DMS 273 (cell line): ENCODE results near the gene VGLL1.

Source experiments
- DNase-seq: peaks from one replicate; lab custom pipeline; 2025; ENCODE audit not compliant: unreplicated experiment; lab: John Stamatoyannopoulos, UW

Gene VGLL1, protein sequence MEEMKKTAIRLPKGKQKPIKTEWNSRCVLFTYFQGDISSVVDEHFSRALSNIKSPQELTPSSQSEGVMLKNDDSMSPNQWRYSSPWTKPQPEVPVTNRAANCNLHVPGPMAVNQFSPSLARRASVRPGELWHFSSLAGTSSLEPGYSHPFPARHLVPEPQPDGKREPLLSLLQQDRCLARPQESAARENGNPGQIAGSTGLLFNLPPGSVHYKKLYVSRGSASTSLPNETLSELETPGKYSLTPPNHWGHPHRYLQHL

DNA sequence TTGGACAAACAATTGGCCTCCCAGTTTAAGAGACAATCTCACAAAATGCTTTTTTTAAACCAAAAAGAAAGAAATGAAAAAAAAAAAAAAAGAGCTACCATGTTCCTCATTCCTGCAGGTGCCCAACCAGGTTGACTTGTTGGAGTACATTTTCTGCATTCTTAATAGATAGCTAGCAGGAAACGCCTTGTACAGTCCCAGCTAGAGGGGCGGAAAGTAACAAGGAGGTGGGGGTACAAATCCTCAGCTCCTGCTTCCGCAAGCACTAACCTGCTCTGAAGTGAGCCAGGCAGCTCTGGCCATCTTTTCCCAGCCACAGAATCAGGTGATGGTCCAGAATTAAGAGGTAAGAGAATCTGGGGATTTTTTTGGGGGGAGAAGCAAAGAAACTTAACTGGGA is at the start of gene VGLL1:
Gene VGLL1, plus strand, starts transcription at position 265 of the 400 bp plus-strand sequence. CDS start 3,806 bp downstream, outside the sequence.
- DNase-seq, result no peak

DNA sequence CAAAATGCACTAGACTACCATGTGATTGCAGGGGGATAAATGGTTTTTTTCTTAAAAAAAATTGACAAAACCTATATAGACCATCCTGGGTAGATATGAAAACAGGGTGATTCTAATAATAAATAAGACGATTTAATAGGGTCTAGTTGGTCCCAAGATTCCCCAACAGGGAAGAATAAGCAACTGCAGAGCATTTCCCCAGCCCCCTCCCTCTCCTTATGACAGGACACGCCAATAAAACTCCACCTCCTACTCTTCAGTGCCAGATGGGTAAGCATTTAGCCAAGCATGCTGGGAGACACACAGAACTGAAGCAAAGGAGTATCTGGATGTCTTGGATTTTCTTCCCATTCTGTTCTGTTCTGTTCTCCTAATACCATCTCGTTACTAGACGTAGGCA is 44.4 kb upstream of the VGLL1 start, which contains the start of gene BRS3:
Gene BRS3, plus strand, starts transcription at position 301 of the 400 bp plus-strand sequence. CDS start 168 bp downstream, outside the sequence.
- DNase-seq, result peak; percentile 10

DNA sequence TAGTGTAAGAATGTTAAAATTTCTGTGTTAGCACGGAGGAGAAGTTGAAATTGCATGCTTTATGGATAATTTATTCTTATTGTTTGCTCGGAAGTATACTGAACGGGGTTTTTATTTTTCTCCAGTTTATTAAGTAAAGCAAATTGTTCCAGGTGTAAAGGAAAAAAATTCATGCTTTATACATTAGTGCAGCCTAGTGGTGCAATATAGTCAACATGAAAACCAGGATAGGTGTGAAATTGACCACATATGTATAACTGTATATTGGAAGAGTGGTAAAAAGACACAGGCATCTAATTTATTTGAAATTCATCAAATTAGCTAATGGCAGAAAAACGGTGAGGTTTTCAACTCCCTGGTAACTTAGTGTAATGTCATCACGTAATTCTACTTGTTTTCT is 43.3 kb upstream of the VGLL1 start:
- DNase-seq, result peak; percentile 48

DNA sequence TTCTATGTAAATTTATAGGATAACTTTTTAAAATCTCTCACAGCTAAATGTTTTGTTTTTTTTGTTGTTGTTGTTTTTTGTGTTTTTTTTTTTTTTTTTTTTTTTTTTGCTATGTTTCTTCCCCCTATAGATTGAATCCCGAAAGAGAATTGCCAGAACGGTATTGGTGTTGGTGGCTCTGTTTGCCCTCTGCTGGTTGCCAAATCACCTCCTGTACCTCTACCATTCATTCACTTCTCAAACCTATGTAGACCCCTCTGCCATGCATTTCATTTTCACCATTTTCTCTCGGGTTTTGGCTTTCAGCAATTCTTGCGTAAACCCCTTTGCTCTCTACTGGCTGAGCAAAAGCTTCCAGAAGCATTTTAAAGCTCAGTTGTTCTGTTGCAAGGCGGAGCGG is 40.2 kb upstream of the VGLL1 start:
- peak; percentile 15 for DNase-seq

DNA sequence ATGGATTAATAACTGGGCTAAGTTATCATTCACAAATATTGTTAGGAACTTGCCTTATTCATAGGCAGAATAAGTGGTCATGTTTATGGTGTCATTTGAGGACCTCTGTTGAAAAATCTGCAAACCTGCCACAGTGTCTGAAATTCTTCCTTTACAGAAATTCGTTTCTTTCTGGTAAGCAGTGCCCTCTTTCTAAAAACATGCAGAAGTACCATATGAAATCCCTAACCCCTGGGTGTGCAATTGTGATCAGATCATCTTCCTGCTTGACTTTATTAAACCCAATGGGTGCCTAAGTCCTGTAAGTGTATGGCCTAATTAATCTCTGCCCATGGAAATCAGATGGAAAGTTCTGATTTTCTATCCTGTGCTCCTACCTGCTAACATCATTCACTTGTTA is 39.0 kb upstream of the VGLL1 start:
- peak; percentile 11 for DNase-seq

DNA sequence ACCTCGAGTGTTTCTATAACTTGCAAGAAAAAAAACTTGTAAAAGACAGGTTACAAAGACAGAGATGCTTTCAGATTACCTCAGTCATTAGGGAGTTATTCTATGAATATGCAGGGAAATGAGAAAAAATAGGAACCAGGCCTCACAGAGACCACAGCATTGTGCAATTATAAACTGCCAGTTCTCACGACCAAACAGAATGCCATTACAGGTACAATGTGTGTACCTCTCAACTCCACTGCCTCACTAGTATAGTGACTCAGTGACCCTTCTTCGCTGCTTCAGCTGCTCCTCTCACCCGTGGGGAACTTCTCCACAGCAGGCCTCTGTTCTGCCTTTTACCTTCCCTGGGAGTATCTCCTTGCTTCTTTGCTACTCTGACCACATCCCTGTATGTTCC is 37.0 kb upstream of the VGLL1 start:
- no peak for DNase-seq

DNA sequence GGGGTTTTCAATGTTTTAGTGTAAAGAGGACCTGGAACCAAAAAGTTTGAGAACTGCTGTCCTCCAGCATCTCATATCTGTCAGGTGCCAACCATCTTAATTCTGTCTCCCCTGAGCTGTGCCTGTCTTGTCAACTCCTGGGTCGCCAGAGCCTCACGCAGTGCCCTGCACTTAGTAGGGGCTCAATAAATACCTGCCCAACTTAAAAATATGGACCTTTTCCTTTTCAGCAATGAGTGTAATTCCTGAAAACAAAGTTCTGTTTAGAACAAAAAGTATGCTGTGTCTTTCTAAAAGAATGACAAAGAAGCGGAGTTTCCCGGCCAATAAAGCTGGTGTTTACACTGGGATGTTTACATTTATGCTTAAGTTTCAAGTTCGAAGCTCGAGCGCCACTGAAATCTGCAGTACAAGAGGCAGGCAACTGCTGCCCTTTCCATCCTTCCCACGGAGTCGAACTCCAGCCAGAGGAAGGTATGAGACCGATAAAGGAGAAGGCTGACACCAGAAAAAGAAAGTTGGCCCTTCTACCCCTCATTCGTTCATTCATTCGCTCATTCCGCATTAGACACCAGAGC is 35.7 kb upstream of the VGLL1 start:
- no peak for DNase-seq

DNA sequence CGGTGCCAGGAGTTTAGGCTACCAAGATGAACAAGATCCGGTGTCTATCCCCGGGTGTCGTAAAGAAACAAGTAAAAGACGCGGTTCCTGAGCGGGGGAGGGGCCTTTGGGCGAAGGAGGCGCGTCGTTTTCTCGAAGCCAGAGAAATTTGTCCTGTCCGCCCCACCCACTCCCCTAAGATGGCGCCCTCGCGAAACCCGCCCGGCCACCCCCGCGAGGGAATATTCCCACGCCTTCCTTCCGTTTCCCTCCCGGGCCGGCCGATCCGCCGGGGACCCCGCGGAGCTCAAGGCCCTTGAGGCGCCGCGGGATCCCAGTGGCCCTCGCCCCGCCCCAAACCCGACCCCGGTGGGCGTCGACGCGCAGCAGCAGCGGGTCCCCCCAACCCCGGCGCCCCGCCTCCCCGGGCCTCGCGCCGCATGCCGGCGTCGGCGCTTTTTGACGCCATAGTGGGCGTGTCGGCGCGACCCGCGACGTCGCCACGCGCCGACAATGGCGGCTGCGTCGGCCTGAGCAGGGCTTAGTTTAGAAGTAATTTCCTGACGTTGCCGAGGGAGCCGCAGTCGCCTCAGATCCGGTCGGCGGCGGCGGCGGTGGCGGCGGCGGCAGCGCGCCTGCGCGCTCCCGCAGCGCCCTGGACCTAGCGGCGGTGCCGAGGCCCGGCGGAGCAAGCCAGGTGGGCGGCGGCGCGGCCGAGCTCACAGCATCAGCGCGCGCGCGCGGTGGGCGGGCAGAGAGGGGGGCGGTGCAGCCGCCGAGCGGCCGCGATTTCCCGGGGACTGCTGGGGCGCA is 35.1 kb upstream of the VGLL1 start:
- DNase-seq, result peak; percentile 97

DNA sequence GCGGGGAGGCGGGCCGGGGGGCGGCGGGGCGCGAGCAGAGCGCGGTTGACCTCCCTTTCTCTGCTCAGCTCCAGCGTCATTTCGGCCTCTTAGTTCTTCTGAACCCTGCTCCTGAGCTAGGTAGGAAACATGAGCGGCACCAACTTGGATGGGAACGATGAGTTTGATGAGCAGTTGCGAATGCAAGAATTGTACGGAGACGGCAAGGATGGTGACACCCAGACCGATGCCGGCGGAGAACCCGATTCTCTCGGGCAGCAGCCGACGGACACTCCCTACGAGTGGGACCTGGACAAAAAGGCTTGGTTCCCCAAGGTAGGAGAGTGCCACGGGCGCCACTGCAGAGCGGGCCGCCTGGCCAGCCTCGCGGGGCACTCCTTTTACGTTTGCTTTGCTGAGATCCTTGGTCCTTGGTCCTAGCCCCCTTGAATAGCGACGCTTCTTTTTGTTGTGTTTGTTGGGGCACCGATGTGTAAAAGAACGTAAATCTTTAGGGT is 34.4 kb upstream of the VGLL1 start, which contains the start of gene HTATSF1:
Gene HTATSF1, plus strand, starts transcription at position 37 of the 497 bp plus-strand sequence. Its CDS starts 93 bp downstream, at position 130.
- peak; percentile 71 for DNase-seq

DNA sequence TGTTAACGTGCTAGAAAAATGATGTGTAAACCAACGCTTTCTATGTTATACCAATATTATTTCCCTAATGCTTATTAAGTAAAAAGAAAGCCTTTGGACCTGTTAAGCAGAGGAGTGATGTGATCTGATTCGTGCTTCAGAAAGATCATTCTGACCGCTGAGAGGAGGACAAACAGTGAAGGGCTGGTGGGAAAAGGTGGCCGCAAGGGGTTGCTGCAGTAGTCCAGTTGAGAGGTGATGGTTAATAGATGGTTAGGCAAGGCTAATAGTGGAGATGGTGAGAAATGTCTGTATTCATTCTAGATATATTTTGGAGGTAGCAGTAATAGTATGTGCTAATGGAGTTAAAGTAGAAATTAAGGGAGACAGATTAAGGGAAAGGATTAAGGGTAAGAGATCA is 12.9 kb upstream of the VGLL1 start:
- DNase-seq, result no peak

DNA sequence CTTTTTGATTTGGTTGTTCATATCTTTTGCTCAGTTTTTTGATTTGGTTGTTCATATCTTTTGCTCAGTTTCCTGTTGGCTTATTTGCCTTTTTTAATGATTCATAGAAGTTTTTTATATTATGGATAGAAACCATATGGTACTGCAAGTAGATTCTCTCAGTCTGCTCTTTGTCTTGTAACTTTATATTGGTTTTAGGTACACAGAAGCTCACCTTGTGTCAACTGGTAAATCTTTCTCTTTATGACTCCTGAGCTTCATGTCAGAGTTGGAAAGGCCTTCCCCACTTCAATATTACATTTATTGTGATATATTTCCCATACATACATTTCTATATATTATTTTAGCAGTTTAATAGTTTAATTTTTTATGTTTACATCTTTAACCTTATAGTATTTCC is 8.2 kb upstream of the VGLL1 start:
- no peak for DNase-seq

DNA sequence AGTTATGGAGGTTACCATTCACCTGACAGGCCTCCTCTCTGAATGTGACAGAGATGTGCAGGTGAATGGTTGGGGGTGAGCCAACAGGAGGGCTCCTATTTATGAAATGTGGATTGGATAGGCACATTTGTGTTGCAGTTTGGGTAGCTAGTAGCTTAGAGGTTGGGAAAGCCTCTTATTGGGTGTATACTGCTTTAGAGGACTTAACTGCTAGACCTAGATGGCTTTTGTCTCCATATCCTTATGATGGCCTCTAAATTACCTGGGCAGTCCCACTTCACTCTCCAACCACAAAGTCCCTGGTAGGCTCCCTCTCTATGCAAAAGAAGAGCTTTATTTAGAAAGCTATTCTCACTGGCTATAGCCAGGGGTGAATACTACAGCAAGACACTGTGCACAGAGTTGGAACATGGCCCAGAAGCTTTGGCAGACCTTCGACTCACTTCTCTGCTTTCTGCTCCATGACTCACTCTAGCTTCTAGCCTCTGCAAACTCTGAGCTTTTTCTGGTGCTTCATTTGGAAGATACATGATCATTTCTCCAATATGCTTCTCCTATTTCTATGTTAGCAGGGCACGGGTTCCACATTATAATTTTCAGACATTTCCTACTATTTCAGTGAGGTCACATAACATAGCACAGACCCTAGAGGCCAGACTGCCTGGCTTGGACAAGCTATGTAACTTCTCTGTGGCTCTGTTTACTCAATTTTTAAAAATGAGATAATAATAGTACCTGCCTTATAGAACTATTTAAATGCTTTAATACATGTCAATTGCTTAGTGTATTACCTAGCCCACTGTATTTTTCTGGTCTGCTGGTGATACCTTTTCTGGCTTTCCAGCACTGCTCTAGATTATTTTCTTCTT is 6.0 kb upstream of the VGLL1 start:
- DNase-seq, result peak; percentile 73

DNA sequence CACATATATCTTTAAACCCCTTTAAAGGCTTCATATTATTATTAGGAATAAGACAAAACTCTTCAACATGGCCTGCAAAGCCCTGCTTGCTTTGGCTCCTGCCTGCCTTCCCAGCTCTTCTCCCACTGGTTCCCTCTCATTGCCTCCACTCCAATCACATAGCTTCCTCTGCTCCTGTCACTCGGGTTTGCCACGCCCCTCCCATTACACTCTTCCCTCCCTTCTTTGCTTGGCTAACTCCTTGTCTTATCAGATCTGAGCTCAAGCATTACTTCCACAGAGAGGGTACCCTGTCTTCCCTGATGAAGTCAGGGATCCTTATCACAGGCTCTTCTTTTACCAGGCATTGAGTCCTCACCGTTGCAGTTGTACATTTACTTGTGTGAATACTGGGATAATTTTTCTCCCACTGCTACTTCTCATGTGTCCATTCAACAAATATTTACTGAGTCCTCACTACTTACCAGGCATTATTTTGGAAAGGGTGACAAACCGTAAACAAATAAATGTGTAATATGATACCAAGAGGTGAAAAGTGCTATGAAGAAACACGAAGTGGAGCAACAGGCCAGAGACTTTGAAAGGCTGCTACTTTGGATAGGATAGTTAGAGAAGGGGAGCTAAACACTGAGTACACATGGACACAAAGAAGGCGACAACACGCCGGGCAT is 3.2 kb upstream of the VGLL1 start:
- DNase-seq, result peak; percentile 18

DNA sequence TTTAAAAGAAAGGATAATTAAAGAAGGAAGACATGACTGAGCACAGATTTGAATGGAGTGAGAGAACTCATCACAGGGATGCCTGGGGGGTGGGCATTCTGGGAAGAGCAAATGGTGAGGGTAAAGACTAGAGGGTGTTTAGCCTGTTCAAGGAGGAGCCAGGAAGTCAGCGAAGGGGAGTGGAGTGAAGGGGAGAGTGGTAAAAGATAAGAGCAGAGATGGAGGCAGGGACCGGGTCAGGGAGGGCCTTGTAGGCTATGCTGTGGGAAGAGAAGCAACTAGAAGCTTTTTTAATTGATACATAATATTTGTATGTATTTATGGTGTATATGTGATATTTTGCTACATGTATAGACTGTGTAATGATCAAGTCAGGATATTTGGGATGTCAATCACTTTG is 2.2 kb upstream of the VGLL1 start:
- DNase-seq, result peak; percentile 18

DNA sequence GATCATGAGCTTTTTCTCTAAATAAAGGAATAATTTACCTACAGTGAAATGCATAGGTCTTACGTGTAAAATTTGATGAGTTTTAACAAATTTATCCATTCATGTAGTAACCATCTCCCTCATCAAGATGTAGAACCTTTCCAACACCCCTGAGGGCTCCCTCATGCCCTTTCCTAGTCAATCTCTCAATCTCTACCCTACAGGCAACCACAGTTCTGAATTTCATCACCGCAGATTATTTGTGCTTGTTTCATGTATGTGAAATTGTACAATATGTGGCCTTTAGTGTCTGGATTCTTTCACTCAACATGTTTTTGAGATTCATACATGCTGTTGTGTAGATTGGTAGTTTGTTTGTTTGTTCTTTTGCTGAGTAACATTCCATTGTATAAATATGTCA is 2.1 kb downstream of the VGLL1 start:
- DNase-seq, result no peak

DNA sequence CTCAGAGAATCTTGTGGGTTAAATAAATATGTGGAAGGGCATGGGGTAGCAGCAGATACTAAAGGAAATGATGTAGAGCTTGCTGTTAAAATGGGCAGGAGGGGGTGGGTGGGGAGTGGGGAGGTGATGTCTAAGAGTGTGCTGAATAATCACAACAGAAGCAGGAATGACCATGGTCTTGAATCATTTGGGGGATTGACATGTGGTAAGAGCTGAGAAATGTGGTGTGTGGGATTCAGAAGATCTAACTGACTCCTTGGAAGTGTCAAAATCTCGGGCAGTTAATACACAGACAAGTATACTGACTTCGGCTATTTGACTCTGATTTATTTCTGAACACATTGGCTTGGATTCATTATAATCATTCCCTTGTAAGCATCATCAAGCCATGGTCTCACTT is 6.8 kb downstream of the VGLL1 start:
- DNase-seq, result no peak

DNA sequence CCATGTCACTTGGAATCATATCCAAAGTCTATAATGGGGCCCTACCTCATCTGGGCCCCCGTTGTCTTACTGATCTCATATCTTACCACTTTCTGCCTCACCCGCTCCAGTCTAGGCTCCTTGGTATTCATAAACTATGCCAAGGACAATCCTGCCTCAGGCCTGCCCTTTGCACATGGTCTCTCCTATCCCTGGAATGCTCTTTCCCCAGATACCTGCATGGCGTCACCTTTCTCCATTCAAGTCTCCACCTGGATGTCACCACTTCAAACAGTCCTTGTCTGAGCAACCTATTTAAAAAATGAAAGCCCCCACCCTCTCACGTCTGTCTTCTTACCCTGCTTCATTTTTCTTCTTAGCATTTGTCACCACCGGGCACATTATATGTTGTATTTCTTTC is 8.2 kb downstream of the VGLL1 start:
- DNase-seq, result no peak

DNA sequence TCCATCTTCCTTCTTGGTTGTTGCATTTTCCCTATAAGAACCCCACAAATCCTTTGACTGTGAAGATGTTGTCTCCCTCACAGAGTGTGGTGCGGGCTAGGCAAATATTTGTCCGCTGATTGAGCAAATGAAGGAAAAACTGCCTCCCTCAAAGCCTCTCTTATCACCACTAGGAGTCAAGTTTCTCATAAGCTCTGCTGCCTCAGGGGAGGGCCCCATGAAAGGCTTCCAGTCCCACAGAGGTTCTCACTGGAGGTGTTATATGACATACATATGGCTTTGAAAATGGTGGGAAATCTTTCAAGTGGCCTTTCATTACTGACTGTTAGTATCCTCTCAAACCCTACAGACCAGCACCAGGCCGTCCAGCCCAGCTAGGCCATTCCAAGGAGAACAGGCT is 9.3 kb downstream of the VGLL1 start:
- DNase-seq, result peak; percentile 9

DNA sequence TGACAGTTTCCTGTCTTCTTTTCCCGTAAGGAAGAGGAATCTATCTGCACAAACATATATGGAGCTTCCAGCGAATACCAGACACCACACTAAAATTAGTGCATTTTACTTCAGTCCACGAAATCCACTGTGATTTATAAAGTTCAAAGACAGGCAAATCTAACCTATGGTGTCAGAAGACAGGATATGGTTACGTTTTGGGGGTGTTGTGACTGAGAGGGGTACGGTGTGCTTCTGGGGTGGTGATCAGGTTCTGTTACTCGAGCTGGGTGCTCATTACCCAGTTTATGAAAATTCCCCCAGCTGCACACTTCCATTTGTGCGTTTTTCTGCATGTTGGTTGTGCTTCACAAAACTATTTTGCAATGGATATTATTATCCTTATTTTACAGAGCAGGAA is 10.3 kb downstream of the VGLL1 start:
- no peak for DNase-seq

DNA sequence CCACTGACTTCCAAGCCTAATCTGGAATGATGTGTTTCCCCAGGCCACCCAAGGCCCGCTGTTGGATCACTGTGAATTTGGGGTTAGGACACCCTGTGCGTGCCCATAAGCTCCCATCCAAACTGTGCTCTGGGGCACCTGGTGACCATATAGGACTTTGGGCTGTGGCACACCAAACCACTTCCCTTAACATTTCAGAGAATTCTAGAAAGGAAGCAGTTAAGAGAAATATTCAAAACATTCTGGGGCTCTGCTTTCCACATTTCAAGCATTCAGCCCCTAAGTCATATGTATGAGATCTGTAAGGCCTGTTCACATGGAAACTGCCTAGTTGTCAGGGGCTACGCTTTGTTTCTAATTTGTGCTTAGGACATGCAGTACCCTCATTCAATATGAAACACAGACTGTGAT is 14.4 kb downstream of the VGLL1 start:
- DNase-seq, result no peak
